DMS 273 (cell line): ENCODE results near the gene RAB1A.

Experiments used
- DNase-seq: peaks from one replicate; lab custom pipeline; 2025; ENCODE audit not compliant: unreplicated experiment; lab: John Stamatoyannopoulos, UW

The RAB1A gene

DNA sequence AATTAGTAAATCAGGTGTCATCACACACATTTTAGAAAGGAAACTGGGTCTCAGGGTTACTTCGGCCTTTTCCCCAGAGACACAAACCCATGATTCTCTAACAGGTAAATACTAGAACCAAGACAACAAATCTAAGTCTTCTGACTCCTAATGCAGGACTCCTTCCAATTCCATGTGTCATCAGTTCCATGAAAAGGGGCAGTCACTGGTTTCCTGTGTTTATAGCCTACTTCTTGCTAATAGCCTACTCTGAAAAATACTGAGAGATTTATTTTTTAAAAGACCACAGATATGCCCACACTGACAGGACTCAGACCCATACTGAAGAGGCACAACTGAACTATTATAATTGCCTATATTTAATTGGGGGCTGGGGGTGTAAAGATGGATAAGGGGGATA is 33.0 kb downstream of the RAB1A start:
- no peak for DNase-seq

DNA sequence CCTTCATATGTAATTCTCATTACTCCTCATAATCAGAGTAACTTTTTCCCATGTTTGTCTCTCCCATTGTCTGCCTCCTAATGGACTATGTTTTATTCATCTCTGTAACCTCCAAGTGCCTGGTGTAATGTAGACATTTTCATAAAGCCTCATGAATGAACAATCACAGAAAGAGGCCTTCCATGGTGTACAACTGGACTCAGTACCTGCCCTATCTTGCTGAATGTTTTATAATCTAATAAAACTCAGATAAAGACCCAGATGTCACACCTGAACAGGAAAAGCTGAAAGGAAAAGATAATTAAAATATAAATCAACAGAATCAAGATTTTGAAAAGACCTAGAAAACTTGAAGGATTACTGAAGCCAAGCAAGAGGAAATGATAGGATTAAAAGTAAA is 36.7 kb downstream of the RAB1A start:
- DNase-seq, result no peak

DNA sequence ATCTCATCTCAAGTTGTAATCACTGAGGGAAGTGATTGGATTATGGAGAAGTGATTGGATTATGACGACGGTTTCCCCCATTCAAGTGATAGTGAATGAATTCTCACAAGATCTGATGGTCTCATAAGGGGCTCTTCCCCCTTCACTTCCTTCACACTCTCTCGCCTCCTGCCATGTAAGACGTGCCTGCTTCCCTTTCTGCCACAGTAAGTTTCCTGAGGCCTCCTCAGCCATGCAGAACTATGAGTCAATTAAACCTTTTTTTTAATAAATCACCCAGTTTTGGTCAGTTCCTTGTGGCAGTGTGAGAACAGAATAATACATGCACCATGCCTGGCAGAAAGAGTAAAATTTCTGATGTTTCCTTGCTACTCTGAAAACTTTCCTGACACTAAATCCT is 37.1 kb downstream of the RAB1A start:
- no peak for DNase-seq

DNA sequence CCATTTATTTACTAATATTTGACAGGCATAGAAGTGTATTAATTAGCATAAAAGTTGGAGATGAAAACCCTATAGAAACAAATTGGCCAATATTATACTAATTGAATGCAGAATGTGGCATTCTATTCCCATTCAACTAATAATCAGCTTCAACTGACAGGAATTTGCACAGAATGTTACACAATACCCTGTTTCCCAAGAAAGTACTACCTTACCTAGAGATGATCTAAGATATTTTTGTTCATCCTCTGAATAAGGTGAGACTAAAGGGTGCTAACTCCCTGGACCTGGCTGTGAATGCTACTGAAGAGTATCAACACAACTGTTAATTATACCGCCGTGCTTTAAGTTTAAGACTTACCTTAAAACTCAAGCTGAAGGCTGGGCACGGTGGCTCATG is 44.8 kb downstream of the RAB1A start:
- DNase-seq, result no peak

DNA sequence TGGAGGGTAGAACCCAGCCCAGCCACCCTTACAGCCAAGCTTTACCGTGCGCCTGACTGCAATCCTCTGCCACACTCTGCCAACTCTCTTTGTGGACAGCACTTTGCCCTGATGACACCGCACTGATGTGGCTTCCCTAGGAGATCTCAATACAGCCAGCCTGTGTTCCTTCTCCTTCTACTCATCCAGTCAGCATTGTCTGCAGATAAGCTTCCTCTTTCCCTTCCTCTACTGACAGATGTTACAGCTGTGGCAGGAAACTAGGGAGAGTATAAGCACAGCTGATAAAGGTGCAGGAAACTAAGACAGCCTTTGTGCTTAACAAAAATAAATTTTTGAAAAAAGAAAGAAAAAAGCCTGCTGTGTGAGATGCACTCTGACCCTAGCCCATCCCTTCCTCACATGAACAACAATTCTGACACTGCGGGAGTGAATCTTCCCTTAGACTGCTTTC is 48.6 kb downstream of the RAB1A start:
- no peak for DNase-seq

DNA sequence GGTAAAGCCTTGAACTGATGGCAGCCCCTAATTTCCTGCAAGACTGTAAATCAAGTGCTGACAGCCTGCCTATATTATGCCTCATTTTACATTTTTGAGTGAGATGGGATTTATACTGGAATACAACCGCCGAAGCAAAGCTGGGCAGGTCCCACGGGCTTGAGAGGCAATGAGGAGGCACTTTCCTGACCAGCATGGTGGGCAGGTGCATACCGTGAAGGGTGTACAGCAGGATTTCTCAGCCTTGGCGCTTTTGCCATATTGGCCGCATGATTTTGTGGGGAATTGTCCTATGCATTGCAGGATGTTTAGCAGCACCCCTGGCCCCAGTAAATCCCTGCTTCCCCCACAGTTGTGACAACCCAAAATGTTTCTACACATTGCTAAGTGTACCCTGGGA is 50.9 kb downstream of the RAB1A start:
- DNase-seq, result no peak

DNA sequence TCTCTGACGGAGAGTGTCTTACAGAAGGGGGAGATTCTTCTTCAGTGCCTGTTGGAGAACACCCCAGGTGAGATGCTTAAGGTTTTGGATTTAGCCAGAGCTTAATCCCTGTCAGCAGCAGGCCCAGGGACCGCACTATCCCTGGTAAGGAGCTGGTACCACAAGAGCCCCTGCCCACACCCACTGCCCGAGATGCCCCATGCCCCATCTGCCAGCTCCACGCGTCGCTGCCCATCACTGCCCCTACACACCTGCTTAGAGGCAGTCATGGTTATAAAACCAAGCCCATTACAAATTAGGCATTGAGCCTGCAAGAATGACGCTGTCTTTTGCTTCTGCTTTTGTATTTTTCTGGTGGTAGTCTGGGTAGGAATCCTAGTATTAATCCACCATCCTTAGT is 52.0 kb downstream of the RAB1A start:
- no peak for DNase-seq

DNA sequence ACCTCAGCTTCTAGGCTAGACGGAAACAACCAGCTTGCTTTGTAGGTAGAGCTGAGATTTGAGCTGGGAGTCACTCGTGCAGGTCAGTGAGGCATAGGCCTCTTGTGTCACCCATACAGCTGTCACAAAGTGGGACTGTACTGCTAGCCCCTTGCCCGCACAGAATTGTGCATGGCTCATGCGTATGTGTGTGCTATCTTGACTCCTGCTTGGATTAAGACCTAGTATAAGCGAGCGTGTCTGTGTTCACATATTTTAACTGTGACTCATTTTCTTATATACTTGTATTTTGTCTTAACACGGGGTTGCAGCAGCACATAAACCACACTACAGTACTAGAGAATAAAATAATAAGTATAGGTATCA is 53.6 kb downstream of the RAB1A start:
- no peak for DNase-seq

DNA sequence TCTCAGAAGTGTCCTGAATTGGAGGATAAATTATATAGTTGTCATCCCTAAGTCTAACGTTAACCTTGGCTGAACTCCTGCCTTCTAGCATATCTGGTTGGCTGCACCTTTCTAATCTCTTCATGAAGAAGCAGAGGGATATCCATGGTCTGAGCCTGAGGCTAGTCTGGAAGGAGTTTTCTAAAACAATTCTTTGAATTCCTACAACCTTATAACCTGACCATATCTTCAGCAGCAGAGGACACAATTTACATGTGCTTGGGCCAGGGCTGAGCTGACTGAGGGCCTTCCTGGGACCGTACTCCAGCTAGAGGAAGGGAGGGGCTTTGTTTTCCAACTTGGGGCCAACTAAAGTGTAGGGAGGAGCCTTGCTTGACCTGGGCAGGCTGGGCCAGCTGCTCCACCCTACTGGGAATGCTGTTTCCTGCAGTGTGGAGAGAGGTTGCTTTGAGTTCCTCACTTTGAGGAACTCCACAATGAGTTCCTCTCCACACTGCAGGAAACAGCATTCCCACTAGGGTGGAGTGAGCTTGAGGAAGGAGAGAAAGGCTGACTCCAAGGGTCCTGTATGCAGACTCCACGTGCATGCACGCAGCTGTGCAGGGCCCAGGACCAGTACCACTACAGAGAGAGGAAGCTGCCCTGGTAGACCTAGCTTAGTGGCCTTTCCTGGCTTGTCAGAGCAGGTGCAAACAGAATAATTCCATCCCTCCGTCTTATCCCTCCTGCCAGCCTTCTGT is 54.1 kb downstream of the RAB1A start:
- no peak for DNase-seq

DNA sequence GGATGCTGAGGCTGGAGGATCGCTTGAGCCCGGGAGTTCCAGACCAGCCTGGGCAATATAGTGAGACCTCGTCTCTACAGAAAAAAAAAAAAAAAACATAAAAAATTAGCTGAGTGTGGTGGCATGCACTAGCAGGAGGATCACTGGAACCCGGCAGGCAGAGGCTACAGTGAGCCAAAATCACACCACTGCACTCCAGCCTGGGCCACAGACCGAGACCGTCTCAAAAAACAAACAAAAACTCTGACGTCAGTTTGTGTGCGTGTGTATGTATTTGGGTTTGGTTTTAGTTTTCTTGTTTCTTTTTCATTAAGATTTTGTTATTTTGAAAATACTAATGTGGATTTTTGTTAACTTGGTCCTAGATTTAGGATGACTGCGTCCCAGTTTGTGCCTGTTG is 54.7 kb downstream of the RAB1A start:
- DNase-seq, result no peak

DNA sequence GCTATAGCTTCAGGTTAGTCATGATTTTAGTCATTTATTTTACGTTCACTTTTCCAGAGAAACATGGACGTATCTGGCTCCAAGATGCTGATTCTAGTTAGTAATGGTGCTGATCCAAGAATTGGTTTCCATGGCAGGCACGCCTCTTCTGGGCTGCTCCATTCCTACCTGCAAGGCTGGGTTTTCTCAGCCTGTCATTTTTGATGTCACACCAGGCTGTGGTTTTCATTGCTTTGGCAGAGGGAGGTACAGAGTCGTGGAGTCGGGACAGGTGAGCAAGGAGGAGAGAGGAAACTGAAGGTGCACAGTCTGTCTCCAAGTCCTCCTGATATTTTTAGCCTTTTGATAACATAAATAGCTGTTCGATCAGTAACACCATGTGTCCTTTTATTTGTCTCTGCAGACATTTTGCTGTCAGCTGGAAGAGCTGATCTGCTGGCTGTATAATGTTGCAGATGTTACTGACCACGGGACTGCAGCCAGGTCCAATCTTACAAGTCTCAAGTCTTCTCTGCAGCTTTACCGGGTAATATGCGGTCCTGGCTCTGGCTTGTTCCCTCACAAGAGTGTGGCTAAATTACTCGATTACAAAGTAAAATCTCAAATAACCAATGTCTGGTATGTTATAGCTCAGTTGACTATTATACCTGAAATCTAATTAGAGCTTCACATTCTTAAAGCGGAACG is 55.9 kb downstream of the RAB1A start:
- DNase-seq, result no peak

DNA sequence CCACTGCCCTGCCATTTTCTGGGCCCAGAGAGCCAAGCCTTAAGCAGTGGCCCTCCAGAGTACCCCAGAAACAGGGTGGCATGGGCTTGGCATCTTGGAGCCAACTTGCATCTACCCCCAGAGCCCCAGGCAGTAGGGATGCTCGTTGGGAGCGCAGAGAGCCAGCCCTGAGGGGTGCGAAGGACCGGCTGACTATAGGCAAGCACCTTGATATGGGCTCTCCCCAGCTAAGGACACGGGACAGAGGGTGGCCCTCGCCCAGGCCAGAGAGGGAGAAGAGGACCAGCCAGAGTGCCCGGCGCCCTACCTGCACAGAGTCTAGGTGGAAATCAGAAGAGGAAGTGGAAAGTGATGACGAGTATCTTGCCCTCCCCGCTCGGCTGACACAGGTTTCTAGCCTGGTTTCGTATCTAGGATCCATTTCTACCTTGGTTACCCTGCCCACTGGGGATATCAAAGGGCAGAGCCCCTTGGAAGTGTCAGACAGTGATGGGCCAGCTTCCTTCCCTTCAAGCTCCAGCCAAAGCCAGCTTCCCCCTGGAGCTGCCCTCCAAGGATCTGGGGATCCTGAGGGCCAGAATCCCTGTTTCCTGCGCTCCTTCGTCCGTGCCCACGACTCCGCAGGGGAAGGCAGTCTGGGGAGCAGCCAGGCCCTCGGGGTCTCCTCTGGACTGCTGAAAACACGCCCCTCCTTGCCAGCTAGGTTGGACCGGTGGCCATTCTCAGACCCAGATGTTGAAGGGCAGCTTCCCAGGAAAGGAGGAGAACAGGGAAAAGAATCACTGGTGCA is 57.5 kb downstream of the RAB1A start:
- no peak for DNase-seq

DNA sequence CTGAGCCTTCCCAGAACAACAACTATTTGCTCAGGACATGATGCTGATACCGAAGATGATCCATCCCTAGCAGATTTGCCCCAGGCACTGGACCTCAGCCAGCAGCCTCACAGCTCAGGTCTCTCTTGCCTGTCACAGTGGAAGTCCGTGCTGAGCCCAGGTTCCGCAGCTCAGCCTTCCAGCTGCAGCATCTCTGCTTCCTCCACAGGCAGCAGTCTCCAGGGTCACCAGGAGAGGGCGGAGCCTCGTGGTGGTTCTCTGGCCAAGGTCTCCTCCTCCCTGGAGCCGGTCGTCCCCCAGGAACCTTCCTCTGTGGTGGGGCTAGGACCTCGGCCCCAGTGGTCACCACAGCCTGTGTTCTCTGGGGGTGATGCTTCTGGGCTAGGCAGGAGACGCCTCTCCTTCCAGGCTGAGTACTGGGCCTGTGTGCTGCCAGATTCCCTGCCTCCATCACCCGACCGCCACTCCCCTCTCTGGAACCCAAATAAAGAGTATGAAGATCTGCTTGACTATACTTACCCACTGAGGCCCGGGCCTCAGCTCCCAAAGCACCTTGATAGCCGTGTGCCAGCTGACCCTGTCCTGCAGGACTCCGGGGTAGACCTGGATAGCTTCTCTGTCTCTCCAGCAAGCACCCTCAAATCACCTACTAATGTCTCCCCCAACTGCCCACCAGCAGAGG is 58.3 kb downstream of the RAB1A start:
- DNase-seq, result peak; percentile 23

DNA sequence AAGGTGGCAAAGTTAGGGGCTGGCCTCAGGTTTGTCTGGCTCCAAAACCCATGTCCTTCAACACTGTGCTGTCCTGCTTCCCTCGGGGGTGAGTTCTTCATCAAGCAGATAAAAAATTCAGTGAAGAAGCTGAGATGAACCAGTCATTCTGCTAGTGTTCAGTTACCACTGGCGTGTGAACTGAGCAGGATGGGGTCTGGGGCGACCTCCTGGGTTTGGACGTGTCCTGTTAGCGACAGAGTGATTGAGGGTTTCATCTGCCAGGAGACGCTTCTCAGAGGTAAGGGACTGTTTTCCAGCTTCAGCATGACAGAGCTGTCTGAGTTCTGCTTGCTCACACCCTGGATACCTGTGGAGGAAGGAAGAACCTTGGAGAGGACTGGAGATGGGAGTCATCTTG is 59.0 kb downstream of the RAB1A start:
- no peak for DNase-seq

DNA sequence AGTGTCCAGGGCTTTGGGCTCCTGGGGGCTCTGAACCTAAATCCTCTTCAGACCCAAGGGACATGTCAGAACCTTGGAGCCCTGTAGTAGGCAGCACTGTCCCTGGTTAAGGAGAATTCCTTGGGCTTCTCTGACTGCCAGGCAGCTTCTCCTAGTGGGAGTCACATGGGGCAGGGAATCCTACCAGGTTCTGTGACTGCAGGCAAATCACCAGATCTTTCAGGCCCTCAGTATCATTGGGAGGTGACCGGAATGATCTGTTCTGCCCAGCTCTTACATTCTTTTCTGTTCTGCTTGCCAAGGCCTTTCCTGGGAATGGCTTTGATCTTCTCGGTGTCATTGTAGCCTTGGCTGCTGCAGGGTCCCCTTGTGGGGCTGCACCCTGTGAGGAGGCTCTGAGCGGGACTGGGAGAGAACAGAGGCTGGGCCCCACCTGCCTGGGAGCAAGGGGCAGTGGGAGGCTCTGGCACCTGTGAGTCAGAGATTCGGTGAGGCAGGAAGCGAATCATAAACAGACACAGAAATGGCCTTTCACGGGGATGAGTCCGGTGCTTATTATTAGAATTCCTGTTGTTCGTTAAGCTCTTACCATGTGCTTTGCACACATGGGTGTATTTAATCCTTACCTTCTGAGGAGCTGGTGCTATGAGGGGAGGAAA is 59.6 kb downstream of the RAB1A start:
- no peak for DNase-seq

DNA sequence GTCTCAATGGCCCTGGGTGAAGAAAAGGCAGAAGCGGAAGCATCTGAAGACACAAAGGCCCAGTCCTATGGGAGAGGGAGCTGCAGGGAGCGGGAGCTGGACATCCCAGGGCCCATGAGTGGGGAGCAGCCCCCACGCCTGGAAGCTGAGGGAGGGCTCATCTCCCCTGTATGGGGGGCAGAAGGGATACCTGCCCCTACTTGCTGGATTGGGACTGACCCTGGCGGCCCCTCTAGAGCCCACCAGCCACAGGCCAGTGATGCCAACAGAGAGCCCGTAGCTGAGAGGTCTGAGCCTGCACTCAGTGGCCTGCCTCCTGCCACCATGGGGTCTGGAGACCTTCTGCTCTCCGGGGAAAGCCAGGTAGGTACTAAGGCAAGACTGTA is 60.5 kb downstream of the RAB1A start:
- DNase-seq, result no peak

DNA sequence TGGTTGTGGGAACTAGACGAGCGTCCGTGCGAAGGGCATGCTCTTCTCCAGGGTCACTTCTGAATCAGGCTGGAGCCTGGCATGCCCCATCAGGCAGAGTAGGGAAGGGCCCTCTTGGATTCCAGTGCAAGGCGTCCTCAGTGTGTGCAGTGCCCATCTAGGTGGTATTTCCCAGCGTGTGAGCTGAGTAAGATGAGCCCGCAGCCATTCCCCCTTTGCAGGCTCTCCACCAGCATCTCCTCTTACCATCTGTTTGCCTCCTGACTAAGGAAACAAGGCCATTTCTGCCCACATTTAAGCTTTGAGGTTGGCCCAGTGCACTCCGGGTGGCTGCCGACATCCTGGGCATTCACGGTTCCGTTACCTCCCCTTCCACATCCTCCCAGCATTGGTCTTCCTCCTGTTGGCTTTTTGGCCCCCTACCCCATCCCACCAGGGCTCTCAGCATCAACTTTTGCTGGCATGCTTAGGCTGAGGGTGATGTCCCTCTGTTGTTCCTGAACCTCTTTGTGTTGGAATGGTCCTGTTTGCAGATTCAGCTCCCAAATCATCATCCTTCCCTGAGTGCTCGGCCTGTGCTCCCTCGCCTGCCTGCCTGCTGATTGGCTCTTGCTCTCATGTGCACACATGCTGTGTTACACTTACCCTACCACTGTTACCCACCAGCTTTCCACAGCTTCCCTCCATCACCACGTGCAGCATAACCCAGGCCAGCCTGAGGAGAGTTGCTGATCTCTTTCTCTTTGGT is 61.9 kb downstream of the RAB1A start:
- peak; percentile 74 for DNase-seq

DNA sequence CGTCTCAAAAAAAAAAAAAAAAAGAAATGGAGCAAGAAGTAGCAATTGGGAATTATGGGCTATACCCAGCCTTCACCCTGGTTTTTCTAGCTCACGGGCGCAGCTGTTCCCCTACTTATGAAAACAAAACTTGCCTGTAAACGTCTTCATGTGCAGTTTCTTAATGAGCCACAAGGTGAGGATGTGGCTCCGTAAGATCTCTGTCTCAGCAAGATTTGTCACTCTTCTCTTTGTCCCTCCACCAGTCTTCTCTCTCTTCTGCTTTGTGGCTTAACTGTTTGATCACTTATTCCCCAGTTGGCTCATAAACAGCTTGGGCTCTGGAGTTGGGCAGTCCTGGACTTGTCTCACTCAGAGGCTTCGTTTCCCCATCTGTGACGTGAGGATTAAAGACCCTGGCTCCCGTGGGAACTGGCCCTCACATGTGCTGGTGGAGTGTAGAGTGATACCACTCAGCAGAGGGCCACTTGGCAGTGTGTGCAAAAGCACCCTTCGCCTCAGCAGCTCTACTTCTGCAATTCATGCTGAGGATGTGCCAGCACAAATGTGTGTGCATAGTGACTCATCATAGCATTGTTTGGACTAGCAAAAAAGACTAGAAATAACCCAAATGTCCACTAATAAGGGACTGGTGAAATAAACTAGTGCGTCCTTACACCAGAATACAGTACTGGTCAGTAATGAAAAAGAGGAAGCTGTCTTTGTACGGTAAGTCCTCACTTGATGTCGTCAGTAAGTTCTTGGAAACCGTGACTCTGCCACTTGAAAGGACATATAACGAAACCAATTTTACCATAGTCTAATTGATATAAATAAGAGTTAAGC is 65.0 kb downstream of the RAB1A start:
- DNase-seq, result peak; percentile 98
